ENCODE data around the gene SP140L.

DNA sequence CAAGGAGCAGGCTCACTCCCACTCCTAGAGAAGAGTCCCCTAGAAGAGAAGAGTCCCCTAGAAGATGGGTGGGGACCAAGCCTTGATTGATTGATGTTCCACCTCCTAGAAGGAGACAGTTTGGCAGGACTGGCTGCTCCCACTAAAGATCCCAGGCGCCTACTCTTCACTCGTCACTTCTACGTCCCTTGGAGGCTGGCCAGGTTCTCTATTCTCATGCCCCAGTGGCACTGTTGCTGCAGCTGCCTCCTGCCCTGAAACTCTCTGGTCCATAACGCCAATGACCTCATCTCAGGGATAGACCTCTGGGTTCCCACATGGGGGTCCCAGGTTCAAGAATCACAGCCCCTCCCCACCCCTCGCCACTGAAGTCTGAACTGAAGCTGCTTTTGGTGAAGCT is 2.5 kb upstream of the SP140L start:
- no peak for TF ChIP-seq YY1 (IDR thresholded peaks at IDR 0.05; ENCODE audit: low read depth)
- TF ChIP-seq, protein P1, sequence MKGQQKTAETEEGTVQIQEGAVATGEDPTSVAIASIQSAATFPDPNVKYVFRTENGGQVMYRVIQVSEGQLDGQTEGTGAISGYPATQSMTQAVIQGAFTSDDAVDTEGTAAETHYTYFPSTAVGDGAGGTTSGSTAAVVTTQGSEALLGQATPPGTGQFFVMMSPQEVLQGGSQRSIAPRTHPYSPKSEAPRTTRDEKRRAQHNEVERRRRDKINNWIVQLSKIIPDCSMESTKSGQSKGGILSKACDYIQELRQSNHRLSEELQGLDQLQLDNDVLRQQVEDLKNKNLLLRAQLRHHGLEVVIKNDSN (IDR thresholded peaks at IDR 0.05): no peak
- no peak for TF ChIP-seq EP300 (IDR thresholded peaks at IDR 0.05; ENCODE audit: borderline replicate concordance)
- TF ChIP-seq CREB1 (IDR thresholded peaks at IDR 0.05; ENCODE audit: low read depth): no peak
- TF ChIP-seq, protein P2, sequence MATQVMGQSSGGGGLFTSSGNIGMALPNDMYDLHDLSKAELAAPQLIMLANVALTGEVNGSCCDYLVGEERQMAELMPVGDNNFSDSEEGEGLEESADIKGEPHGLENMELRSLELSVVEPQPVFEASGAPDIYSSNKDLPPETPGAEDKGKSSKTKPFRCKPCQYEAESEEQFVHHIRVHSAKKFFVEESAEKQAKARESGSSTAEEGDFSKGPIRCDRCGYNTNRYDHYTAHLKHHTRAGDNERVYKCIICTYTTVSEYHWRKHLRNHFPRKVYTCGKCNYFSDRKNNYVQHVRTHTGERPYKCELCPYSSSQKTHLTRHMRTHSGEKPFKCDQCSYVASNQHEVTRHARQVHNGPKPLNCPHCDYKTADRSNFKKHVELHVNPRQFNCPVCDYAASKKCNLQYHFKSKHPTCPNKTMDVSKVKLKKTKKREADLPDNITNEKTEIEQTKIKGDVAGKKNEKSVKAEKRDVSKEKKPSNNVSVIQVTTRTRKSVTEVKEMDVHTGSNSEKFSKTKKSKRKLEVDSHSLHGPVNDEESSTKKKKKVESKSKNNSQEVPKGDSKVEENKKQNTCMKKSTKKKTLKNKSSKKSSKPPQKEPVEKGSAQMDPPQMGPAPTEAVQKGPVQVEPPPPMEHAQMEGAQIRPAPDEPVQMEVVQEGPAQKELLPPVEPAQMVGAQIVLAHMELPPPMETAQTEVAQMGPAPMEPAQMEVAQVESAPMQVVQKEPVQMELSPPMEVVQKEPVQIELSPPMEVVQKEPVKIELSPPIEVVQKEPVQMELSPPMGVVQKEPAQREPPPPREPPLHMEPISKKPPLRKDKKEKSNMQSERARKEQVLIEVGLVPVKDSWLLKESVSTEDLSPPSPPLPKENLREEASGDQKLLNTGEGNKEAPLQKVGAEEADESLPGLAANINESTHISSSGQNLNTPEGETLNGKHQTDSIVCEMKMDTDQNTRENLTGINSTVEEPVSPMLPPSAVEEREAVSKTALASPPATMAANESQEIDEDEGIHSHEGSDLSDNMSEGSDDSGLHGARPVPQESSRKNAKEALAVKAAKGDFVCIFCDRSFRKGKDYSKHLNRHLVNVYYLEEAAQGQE (IDR thresholded peaks at IDR 0.05; ENCODE audit: low read depth): no peak
- TF ChIP-seq FOXM1 (IDR thresholded peaks at IDR 0.05; ENCODE audit: borderline replicate concordance, low read depth): no peak
- TF ChIP-seq EGR1 (IDR thresholded peaks at IDR 0.05): no peak
- TF ChIP-seq CEBPB (IDR thresholded peaks at IDR 0.05): no peak
- no peak for TF ChIP-seq ZBTB7A (IDR thresholded peaks at IDR 0.05; ENCODE audit: low read depth)
- TF ChIP-seq TAF1 (IDR thresholded peaks at IDR 0.05; ENCODE audit: low read depth): no peak
